Spleen (tissue), 11 donors: ENCODE measurements around the gene CELF6. TPM values are rescaled to one million over a fixed set of nuclear protein-coding genes. Genes with fewer than 3 reads are reported as not detected.

Experiments used
- DNase-seq: peaks from one replicate; pipeline ENCODE4 v3.0.0-alpha.2; 2020
- H3K27ac ChIP-seq, 8 donors: fragments of 200-600 bp; sonication (generic) in 7 of 8; 1 replicate in 4 of 8; 2 replicates in 4 of 8; pipeline versions ENCODE4 v1.5.0 to v1.8.0; 2016 to 2021; ENCODE audit warnings: inconsistent platforms in 4 of 8, mild to moderate bottlenecking in 4 of 8, moderate library complexity in 1 of 8
- H3K27me3 ChIP-seq, 7 donors: fragments of 200-600 bp; sonication (generic) in 6 of 7; replicated peaks in 1 of 7; 1 replicate in 4 of 7; 2 replicates in 3 of 7; pipeline versions ENCODE4 v1.5.0 to v1.8.0; 2016 to 2021; ENCODE audit warnings: inconsistent platforms in 3 of 7, mild to moderate bottlenecking in 1 of 7
- H3K36me3 ChIP-seq, 6 donors: fragments of 200-600 bp; sonication (generic) in 5 of 6; 1 replicate in 4 of 6; 2 replicates in 2 of 6; pipeline versions ENCODE4 v1.5.0 to v1.8.0; 2016 to 2021; ENCODE audit warnings: inconsistent platforms in 2 of 6
- H3K4me1 ChIP-seq, 6 donors: fragments of 200-600 bp; sonication (generic) in 5 of 6; 1 replicate in 3 of 6; 2 replicates in 3 of 6; pipeline versions ENCODE4 v1.5.0 to v1.8.0; 2016 to 2021; ENCODE audit warnings: inconsistent platforms in 3 of 6
- H3K4me3 ChIP-seq, 8 donors: fragments of 200-600 bp; sonication (generic) in 7 of 8; 1 replicate in 4 of 8; 2 replicates in 4 of 8; pipeline versions ENCODE4 v1.5.0 to v1.8.0; 2016 to 2021; ENCODE audit warnings: inconsistent platforms in 4 of 8, mild to moderate bottlenecking in 4 of 8, moderate library complexity in 2 of 8
- H3K9me3 ChIP-seq, 8 donors: fragments of 200-600 bp; sonication (generic) in 7 of 8; 1 replicate in 4 of 8; 2 replicates in 4 of 8; pipeline versions ENCODE4 v1.5.0 to v1.8.0; 2016 to 2021; ENCODE audit warnings: inconsistent platforms in 4 of 8
- CTCF ChIP-seq, 11 experiments: fragments of 200-600 bp in 7 of 11; fragments of 450-650 bp in 4 of 11; sonication (generic) in 4 of 11; IDR thresholded peaks in 8 of 11; conservative IDR thresholded peaks in 3 of 11; 1 replicate in 7 of 11; 2 replicates in 4 of 11; pipeline versions ENCODE4 v1.4.0 to v1.8.0; 2016 to 2021; ENCODE audit warnings: antibody characterized with exemption in 11 of 11, inconsistent platforms in 4 of 11, mild to moderate bottlenecking in 1 of 11
- POLR2A ChIP-seq, 3 donors: fragments of 450-650 bp; IDR thresholded peaks; one replicate each; pipeline ENCODE4 v1.5.1; 2017; ENCODE audit warnings: antibody characterized with exemption in 3 of 3, mild to moderate bottlenecking in 1 of 3
- POLR2AphosphoS5 ChIP-seq, 3 donors: sonication (generic); formaldehyde crosslinking; IDR thresholded peaks; one replicate each; pipeline ENCODE4 v1.5.1; 2017; ENCODE audit warnings: antibody characterized with exemption in 3 of 3
- WGBS, 5 donors: extraction: QIAGEN DNeasy Blood & Tissue Kit in 3 of 5; methylation state at CpG; one replicate each; pipeline versions ENCODE4 v1.1.5 to v1.1.7; 2013 to 2018; 5-methylcytosine and 5-hydroxymethylcytosine counted together
- intact Hi-C: fragments of 100-400 bp; cut with DNase I; formaldehyde crosslinking; loops from one replicate; pipeline ENCODE4 v1.15.0; 2023; ENCODE audit warnings: low total_unique reads
- polyA plus RNA-seq, 3 donors: library from polyadenylated mRNA; stranded (reverse); fragments of 200-250 nt; gene quantifications; one replicate each; pipeline ENCODE4 v1.2.1, GENCODE V29; 2013
- total RNA-seq, 7 donors: library from RNA; depleted of rRNA in 3 of 7; stranded (reverse); fragments of >200 nt in 3 of 7; fragmentation: NEBNext Ultra II Directional in 4 of 7; extraction: Animal tissue kit (Norgen Biotek cat#: 25700) in 4 of 7; gene quantifications; one replicate each; pipeline versions ENCODE4 v1.1.0 to v1.2.1, GENCODE V29; 2016 to 2021
- donor health status: healthy with polysubstance abuse.
- donor health status: DM: no; HTN: no; CAD: no; lungs with moderate emphysema.
- donor health status: DM: no; HTN: no; CAD: no.
- donor health status: Bipolar disorder and iron deficiency.
- donor health status: healthy.
- donor health status: DM: no; HTN: no; CAD: no.
- donor health status: DM: yes; HTN: yes; CAD: no.

The CELF6 gene
- total and polyA plus RNA-seq, 10 donors = 1.7 to 9.2 (median 3.8) TPM

GRCh38 chr15:72272997-72273352 lies 47.0 kb downstream of the CELF6 start:
- WGBS, 5 donors = 49 to 59% (median 55%) methylated on average over 10 of the region's 10 CpGs
- H3K9me3 ChIP-seq = no peaks in the 10 kb centered on the region
- H3K36me3 ChIP-seq = peaks cover 0 to 22% (median 8%) of the 10 kb centered on the region in 6 donors
- intact Hi-C loops = loop anchor here (5.0 kb wide), 1 partner anchor 41 kb away; the partner anchor contains the start of gene PKM
- H3K27me3 ChIP-seq = no peaks in the 10 kb centered on the region
- H3K4me1 ChIP-seq = peaks cover 11 to 40% (median 33%) of the 10 kb centered on the region in 6 donors
- peak in 1 of 11 experiments; percentile 9 for TF ChIP-seq CTCF (IDR thresholded peaks at IDR 0.05 in 8 of 11, conservative IDR thresholded peaks at IDR 0.05 in 3 of 11)
- no peak for TF ChIP-seq POLR2A (IDR thresholded peaks at IDR 0.05)
- no peak for DNase-seq
- peak overlapping the region in 7 of 8 donors; percentile 42 to 94 (median 76) for H3K4me3 ChIP-seq
- H3K27ac ChIP-seq = peak overlapping the region; percentile 42 to 93 (median 88)

- intact Hi-C loops = loop anchor here (5.0 kb wide), 1 partner anchor 40 kb away; the partner anchor contains the start of gene PKM
- peak; percentile 100 for DNase-seq
- 0 to 1% (median 1%) methylated on average over 45 to 82 of the region's 82 CpGs for WGBS, 5 donors
Measured at GRCh38 chr15:72272213-72272996, 47.6 kb downstream of the CELF6 start, which contains the start of gene PARP6. Gene PARP6 (minus strand): TSS chr15:72272554. CDS start chr15:72267477, 5,077 bp downstream.

DNA sequence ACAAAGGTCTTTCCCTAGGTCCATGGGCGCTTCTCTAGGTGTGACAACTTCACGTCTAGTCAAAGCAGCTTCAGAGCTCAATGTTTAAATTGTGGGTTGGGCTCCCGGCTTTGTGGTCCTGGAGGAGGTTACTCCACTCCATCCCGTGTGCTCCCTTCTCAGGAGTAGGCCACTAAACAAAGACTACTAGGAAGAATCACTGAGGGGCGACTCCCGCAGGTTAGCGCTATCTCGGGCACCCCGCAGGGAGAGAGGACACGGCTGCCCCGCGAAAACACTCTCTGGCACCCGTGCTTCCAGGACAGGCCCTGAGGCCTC lies 48.1 kb downstream of the CELF6 start:
- Histone ChIP-seq H3K9me3 (no peaks in the 10 kb centered on the region), H3K27me3 (no peaks in the 10 kb centered on the region), H3K36me3 (peaks cover 2 to 33% (median 19%) of the 10 kb centered on the region in 6 donors), H3K4me1 (peaks cover 11 to 40% (median 33%) of the 10 kb centered on the region in 6 donors), H3K4me3 (peak overlapping the region; percentile 62 to 94 (median 82)), H3K27ac (peak overlapping the region; percentile 84 to 93 (median 88))
- intact Hi-C loops = loop anchor here (5.0 kb wide), 1 partner anchor 40 kb away; the partner anchor contains the start of gene PKM
- WGBS, 5 donors = 3 to 7% (median 4%) methylated on average over 13 of the region's 13 CpGs
- DNase-seq = no peak
- no peak for TF ChIP-seq POLR2A (IDR thresholded peaks at IDR 0.05)
- TF ChIP-seq POLR2AphosphoS5 (IDR thresholded peaks at IDR 0.05) = no peak
- TF ChIP-seq CTCF (IDR thresholded peaks at IDR 0.05 in 8 of 11, conservative IDR thresholded peaks at IDR 0.05 in 3 of 11) = no peak

More at GRCh38 chr15:72272213-72272996, 47.6 kb downstream of the CELF6 start, which contains the start of gene PARP6:
- peak in 1 of 3 donors; percentile 30 for TF ChIP-seq POLR2A (IDR thresholded peaks at IDR 0.05)
- peak; percentile 92 to 97 (median 96) for TF ChIP-seq POLR2AphosphoS5 (IDR thresholded peaks at IDR 0.05)
- peak; percentile 48 to 88 (median 80) for TF ChIP-seq CTCF (IDR thresholded peaks at IDR 0.05 in 8 of 11, conservative IDR thresholded peaks at IDR 0.05 in 3 of 11)
- peak within 1 kb of the TSS; percentile 84 to 93 (median 88) for H3K27ac ChIP-seq
- peaks cover 0 to 28% (median 14%) of the 10 kb centered on the region in 6 donors for H3K36me3 ChIP-seq
- H3K9me3 ChIP-seq = no peaks in the 10 kb centered on the region
- peak within 1 kb of the TSS; percentile 62 to 94 (median 82) for H3K4me3 ChIP-seq
- no peaks in the 10 kb centered on the region for H3K27me3 ChIP-seq
- H3K4me1 ChIP-seq = peaks cover 11 to 40% (median 33%) of the 10 kb centered on the region in 6 donors

GRCh38 chr15:72271221-72271620 lies 48.7 kb downstream of the CELF6 start:
- DNase-seq = no peak
- 82 to 93% (median 86%) methylated on average over 4 of the region's 4 CpGs for WGBS, 5 donors
- H3K9me3 ChIP-seq = no peaks in the 10 kb centered on the region
- peak overlapping the region in 2 of 8 donors; percentile 92 for H3K27ac ChIP-seq
- H3K27me3 ChIP-seq = no peaks in the 10 kb centered on the region
- peaks cover 11 to 40% (median 33%) of the 10 kb centered on the region in 6 donors for H3K4me1 ChIP-seq
- H3K36me3 ChIP-seq = peaks cover 4 to 40% (median 26%) of the 10 kb centered on the region in 6 donors
- peak overlapping the region in 3 of 8 donors; percentile 82 to 94 (median 86) for H3K4me3 ChIP-seq
- TF ChIP-seq POLR2AphosphoS5 (IDR thresholded peaks at IDR 0.05) = no peak
- no peak for TF ChIP-seq POLR2A (IDR thresholded peaks at IDR 0.05)
- no peak for TF ChIP-seq CTCF (IDR thresholded peaks at IDR 0.05 in 8 of 11, conservative IDR thresholded peaks at IDR 0.05 in 3 of 11)
- intact Hi-C loops = loop anchor here (5.0 kb wide), 1 partner anchor 39 kb away; the partner anchor contains the start of gene PKM
